Measurements from ENCODE around the gene OTUB2. TPM values are rescaled to one million over a fixed set of nuclear protein-coding genes. Genes with fewer than 3 reads are reported as not detected.

Gene OTUB2
- total RNA-seq, 4 donors from 2014 or later = 12.6 to 25.0 (median 21.5) TPM

GRCh38 chr14:94021001-94021400, 5.1 kb upstream of the OTUB2 start:
- 80 to 84% methylated on average over 2 of the region's 2 CpGs for WGBS, 2 donors
- DNase-seq (ENCODE audit: low spot score in 2 of 2) = no peak
- no peak overlapping the region for H3K4me3 ChIP-seq (ENCODE audit: low read depth, poor library complexity, severe bottlenecking)
- intact Hi-C loops (cut with DNase I; ENCODE audit: low total_unique reads) = no loop called here
- TF ChIP-seq CTCF (IDR thresholded peaks at IDR 0.05) (no peak), POLR2A (IDR thresholded peaks at IDR 0.05) (no peak)

- intact Hi-C loops (cut with DNase I; ENCODE audit: low total_unique reads) = no loop called here
Observed at GRCh38 chr14:94021416-94022157, 4.6 kb upstream of the OTUB2 start.

GRCh38 chr14:94022532-94023411, 3.4 kb upstream of the OTUB2 start:
- intact Hi-C loops (cut with DNase I; ENCODE audit: low total_unique reads) = no loop called here
- no peak overlapping the region for H3K4me3 ChIP-seq (ENCODE audit: low read depth, poor library complexity, severe bottlenecking)
- WGBS, 2 donors = 54 to 62% methylated on average over 10 of the region's 10 CpGs
- no peak for DNase-seq (ENCODE audit: low spot score in 2 of 2)
- TF ChIP-seq CTCF (IDR thresholded peaks at IDR 0.05) (no peak), POLR2A (IDR thresholded peaks at IDR 0.05) (no peak)

More at GRCh38 chr14:94021416-94022157, 4.6 kb upstream of the OTUB2 start:
- H3K4me3 ChIP-seq (ENCODE audit: low read depth, poor library complexity, severe bottlenecking) = no peak overlapping the region
- no peak for DNase-seq (ENCODE audit: low spot score in 2 of 2)
- WGBS, 2 donors = 76 to 89% methylated on average over 10 of the region's 10 CpGs
- TF ChIP-seq CTCF (IDR thresholded peaks at IDR 0.05) (no peak), POLR2A (IDR thresholded peaks at IDR 0.05) (no peak)

GRCh38 chr14:94024549-94024948, 1.6 kb upstream of the OTUB2 start:
- no peak for DNase-seq (ENCODE audit: low spot score in 2 of 2)
- H3K4me3 ChIP-seq (ENCODE audit: low read depth, poor library complexity, severe bottlenecking) = no peak overlapping the region
- WGBS, 2 donors = 93 to 100% methylated on average over 2 of the region's 2 CpGs
- TF ChIP-seq POLR2A (IDR thresholded peaks at IDR 0.05) (no peak), CTCF (IDR thresholded peaks at IDR 0.05) (no peak)
- intact Hi-C loops (cut with DNase I; ENCODE audit: low total_unique reads) = no loop called here

- no peak overlapping the region for H3K4me3 ChIP-seq (ENCODE audit: low read depth, poor library complexity, severe bottlenecking)
- DNase-seq (ENCODE audit: low spot score in 2 of 2) = no peak
- intact Hi-C loops (cut with DNase I; ENCODE audit: low total_unique reads) = no loop called here
- 40 to 45% methylated on average over 6 of the region's 6 CpGs for WGBS, 2 donors
- no peak for TF ChIP-seq CTCF (IDR thresholded peaks at IDR 0.05)
- TF ChIP-seq POLR2A (IDR thresholded peaks at IDR 0.05) = no peak
Observed at GRCh38 chr14:94025720-94026119, 420 bp upstream of the OTUB2 start.

Measured in lower leg skin (tissue), 4 donors.